GM10847 (cell line): ENCODE measurements around the gene UTP11.

Experiments
- POLR2A ChIP-seq: IDR thresholded peaks from 2 replicates; pipeline ENCODE4 v1.6.1; 2011; ENCODE audit not compliant: insufficient read length; ENCODE audit errors: extremely low read depth

The UTP11 gene

GRCh38 chr1:38020396-38020795, 7.9 kb downstream of the UTP11 start:
- TF ChIP-seq POLR2A = no peak

- no peak for TF ChIP-seq POLR2A
These were observed 9.4 kb downstream of the UTP11 start for GRCh38 chr1:38021969-38022368.

GRCh38 chr1:38022810-38023209, 10.3 kb downstream of the UTP11 start:
- TF ChIP-seq POLR2A = no peak

GRCh38 chr1:38025233-38025632, 12.7 kb downstream of the UTP11 start:
- TF ChIP-seq POLR2A = no peak

GRCh38 chr1:38025664-38026063, 13.1 kb downstream of the UTP11 start:
- no peak for TF ChIP-seq POLR2A

- no peak for TF ChIP-seq POLR2A
These were observed 14.2 kb downstream of the UTP11 start for GRCh38 chr1:38026592-38027200.

GRCh38 chr1:38027201-38028104, 14.9 kb downstream of the UTP11 start:
- TF ChIP-seq POLR2A = no peak

GRCh38 chr1:38028105-38028591, 15.6 kb downstream of the UTP11 start:
- no peak for TF ChIP-seq POLR2A

- TF ChIP-seq POLR2A = no peak
These were observed 16.1 kb downstream of the UTP11 start for GRCh38 chr1:38028671-38029070.

GRCh38 chr1:38029081-38029681, 16.6 kb downstream of the UTP11 start:
- TF ChIP-seq POLR2A = no peak

GRCh38 chr1:38029685-38030511, 17.4 kb downstream of the UTP11 start:
- no peak for TF ChIP-seq POLR2A

GRCh38 chr1:38030596-38031512, 18.3 kb downstream of the UTP11 start:
- no peak for TF ChIP-seq POLR2A

GRCh38 chr1:38031513-38031866, 19.0 kb downstream of the UTP11 start:
- no peak for TF ChIP-seq POLR2A

GRCh38 chr1:38034871-38035270, 22.3 kb downstream of the UTP11 start:
- no peak for TF ChIP-seq POLR2A
